MM.1S (cell line): ENCODE results near the gene SLA2.

Experiments used
- CTCF ChIP-seq: fragments of 300-600 bp; sonication (generic); IDR thresholded peaks from 2 replicates; pipeline ENCODE4 v1.5.1; 2016; ENCODE audit warnings: antibody characterized with exemption, low read length, mixed read lengths
- EZH2 ChIP-seq: fragments of 300-600 bp; sonication (generic); optimal IDR thresholded peaks from 2 replicates; pipeline ENCODE3; 2017; ENCODE audit warnings: low read depth, mild to moderate bottlenecking, antibody characterized with exemption, low read length, mixed read lengths
- EZH2phosphoT487 ChIP-seq: fragments of 300-600 bp; sonication (generic); IDR thresholded peaks from 2 replicates; pipeline ENCODE4 v1.6.1; 2018; ENCODE audit warnings: antibody characterized with exemption, low read length

GRCh38 chr20:36605399-36606157, 40.4 kb downstream of the SLA2 start, which contains the start of gene RAB5IF:
- TF ChIP-seq CTCF = peak; percentile 89
- no peak for TF ChIP-seq EZH2
- no peak for TF ChIP-seq EZH2phosphoT487
